Pancreas (tissue), 10 donors: ENCODE measurements around the gene GUCA2B. TPM values are rescaled to one million over a fixed set of nuclear protein-coding genes. Genes with fewer than 3 reads are reported as not detected.

Source experiments
- ATAC-seq, 4 donors: fragments of 200-7000 bp; cut with Tn5 transposase; one replicate each; pipeline versions ENCODE4 v1.8.0 to v1.9.1; 2020; ENCODE audit warnings: mild to moderate bottlenecking in 4 of 4, moderate library complexity in 4 of 4
- DNase-seq, 6 donors: peaks; one replicate each; pipeline ENCODE4 v3.0.0-alpha.2; 2020
- FAIRE-seq: peaks from 2 replicates; lab custom pipeline; 2012; peaks lifted over from hg19 to GRCh38; lab: Jason Lieb, UNC
- H3K27ac ChIP-seq, 4 donors: fragments of 200-600 bp; sonication (generic); 1 replicate in 3 of 4; 2 replicates in 1 of 4; pipeline versions ENCODE4 v1.5.0 to v1.8.0; 2020
- H3K27me3 ChIP-seq, 4 donors: fragments of 200-600 bp; one replicate each; pipeline ENCODE4 v1.8.0; 2021
- H3K36me3 ChIP-seq, 3 donors: fragments of 200-600 bp; sonication (generic) in 1 of 3; one replicate each; pipeline versions ENCODE4 v1.5.0 to v1.8.0; 2020 to 2021
- H3K4me1 ChIP-seq, 3 donors: fragments of 200-600 bp; one replicate each; pipeline ENCODE4 v1.8.0; 2021
- H3K4me3 ChIP-seq, 4 donors: fragments of 200-600 bp; sonication (generic) in 2 of 4; one replicate each; pipeline versions ENCODE4 v1.5.0 to v1.8.0; 2020 to 2021
- H3K9me3 ChIP-seq, 4 donors: fragments of 200-600 bp; one replicate each; pipeline ENCODE4 v1.8.0; 2021
- WGBS, 2 donors: extraction: QIAGEN DNeasy Blood & Tissue Kit; methylation state at CpG; one replicate each; pipeline ENCODE4 v1.1.7; 2013; 5-methylcytosine and 5-hydroxymethylcytosine counted together
- intact Hi-C, 3 donors: fragments of 100-400 bp; cut with DNase I; formaldehyde crosslinking; loops; one replicate each; pipeline versions ENCODE4 v1.11.1 to v1.14.2; 2022
- polyA plus RNA-seq, 2 donors: library from polyadenylated mRNA; stranded (reverse); fragments of 200-250 nt; gene quantifications; one replicate each; pipeline ENCODE4 v1.2.3, GENCODE V29; 2013
- total RNA-seq, 6 donors: library from RNA; stranded (reverse); fragmentation: NEBNext Ultra II Directional in 4 of 6; extraction: Animal tissue kit (Norgen Biotek cat#: 25700) in 4 of 6; gene quantifications; one replicate each; pipeline versions ENCODE4 v1.2.1 to v1.2.4, GENCODE V29; 2021 to 2023
- TF ChIP-seq, protein P1 (sequence below), 4 donors: fragments of 200-600 bp; sonication (generic) in 3 of 4; IDR thresholded peaks; one replicate each; pipeline versions ENCODE4 v1.5.0 to v1.8.0; 2021; ENCODE audit warnings: antibody characterized with exemption in 4 of 4
- donor health status: healthy with polysubstance abuse.
- donor health status: DM: no; HTN: no; CAD: no; lungs with moderate emphysema.
- donor health status: DM: no; HTN: no; CAD: no.
- donor health status: control.
- donor health status: control.
- donor health status: Bipolar disorder and iron deficiency.
- donor health status: DM: yes; HTN: yes; CAD: no.
- donor health status: DM: no; HTN: no; CAD: no.
- donor health status: DM: no; HTN: no; CAD: no.
- donor health status: DM: yes; HTN: yes; CAD: no.

GUCA2B gene
- total and polyA plus RNA-seq, 8 donors = 0.37 to 1.4 (median 0.68) TPM; not detected in 3

DNA sequence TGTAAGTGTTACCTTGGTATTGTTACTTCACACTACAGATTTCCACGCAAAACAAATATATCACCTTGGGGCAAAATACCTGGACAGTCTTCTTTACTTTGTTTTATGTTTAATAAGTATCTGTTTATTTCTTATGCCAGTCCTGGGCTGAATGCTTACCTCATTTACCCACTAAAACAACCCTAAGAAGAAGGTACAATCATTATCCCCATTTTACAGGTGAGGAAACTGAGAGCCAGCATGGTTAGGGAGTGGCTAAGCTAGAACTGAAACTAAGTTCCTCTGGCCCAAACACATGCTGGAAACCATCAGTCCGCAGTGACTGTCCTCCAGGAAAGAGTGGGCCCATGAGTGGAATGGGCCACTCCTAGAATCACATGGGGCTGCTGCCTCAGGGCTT is 13.0 kb upstream of the GUCA2B start:
- intact Hi-C loops = no loop called here
- no peak for FAIRE-seq
- H3K27ac ChIP-seq = no peak overlapping the region
- no peak for DNase-seq
- H3K4me1 ChIP-seq = no peaks in the 10 kb centered on the region
- H3K36me3 ChIP-seq = no peaks in the 10 kb centered on the region
- WGBS, 2 donors = 87 to 91% methylated on average over 2 of the region's 2 CpGs
- no peaks in the 10 kb centered on the region for H3K9me3 ChIP-seq
- ATAC-seq = no peak
- H3K27me3 ChIP-seq = no peaks in the 10 kb centered on the region
- TF ChIP-seq, protein P1, sequence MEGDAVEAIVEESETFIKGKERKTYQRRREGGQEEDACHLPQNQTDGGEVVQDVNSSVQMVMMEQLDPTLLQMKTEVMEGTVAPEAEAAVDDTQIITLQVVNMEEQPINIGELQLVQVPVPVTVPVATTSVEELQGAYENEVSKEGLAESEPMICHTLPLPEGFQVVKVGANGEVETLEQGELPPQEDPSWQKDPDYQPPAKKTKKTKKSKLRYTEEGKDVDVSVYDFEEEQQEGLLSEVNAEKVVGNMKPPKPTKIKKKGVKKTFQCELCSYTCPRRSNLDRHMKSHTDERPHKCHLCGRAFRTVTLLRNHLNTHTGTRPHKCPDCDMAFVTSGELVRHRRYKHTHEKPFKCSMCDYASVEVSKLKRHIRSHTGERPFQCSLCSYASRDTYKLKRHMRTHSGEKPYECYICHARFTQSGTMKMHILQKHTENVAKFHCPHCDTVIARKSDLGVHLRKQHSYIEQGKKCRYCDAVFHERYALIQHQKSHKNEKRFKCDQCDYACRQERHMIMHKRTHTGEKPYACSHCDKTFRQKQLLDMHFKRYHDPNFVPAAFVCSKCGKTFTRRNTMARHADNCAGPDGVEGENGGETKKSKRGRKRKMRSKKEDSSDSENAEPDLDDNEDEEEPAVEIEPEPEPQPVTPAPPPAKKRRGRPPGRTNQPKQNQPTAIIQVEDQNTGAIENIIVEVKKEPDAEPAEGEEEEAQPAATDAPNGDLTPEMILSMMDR (IDR thresholded peaks at IDR 0.05) = no peak
- H3K4me3 ChIP-seq = no peak overlapping the region

DNA sequence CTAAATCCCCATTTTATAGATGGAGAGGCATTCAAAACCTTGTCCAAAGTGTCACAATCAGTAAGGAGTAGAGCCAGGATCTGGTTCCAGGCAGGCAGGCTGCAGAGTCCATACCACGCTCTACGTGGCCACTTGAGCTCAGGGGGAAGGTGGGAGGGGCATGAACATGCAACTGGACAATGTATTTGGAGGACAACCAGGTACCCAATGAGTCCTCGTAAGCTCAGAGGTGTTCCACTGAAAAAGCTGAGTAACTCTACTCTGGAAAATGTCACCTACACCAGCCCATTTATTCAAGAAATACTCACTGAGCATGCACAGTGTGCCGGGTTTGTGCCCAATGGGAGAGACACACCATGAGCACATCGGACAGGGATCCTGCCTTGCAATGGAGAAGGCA is 11.2 kb upstream of the GUCA2B start:
- intact Hi-C loops = no loop called here
- DNase-seq (no peak), ATAC-seq (no peak), FAIRE-seq (no peak)
- TF ChIP-seq, protein P1 (IDR thresholded peaks at IDR 0.05) = no peak
- no peaks in the 10 kb centered on the region for H3K36me3 ChIP-seq
- H3K27me3 ChIP-seq = no peaks in the 10 kb centered on the region
- 68 to 83% methylated on average over 5 of the region's 5 CpGs for WGBS, 2 donors
- H3K4me3 ChIP-seq = no peak overlapping the region
- H3K27ac ChIP-seq = no peak overlapping the region
- H3K9me3 ChIP-seq = no peaks in the 10 kb centered on the region
- H3K4me1 ChIP-seq = no peaks in the 10 kb centered on the region

DNA sequence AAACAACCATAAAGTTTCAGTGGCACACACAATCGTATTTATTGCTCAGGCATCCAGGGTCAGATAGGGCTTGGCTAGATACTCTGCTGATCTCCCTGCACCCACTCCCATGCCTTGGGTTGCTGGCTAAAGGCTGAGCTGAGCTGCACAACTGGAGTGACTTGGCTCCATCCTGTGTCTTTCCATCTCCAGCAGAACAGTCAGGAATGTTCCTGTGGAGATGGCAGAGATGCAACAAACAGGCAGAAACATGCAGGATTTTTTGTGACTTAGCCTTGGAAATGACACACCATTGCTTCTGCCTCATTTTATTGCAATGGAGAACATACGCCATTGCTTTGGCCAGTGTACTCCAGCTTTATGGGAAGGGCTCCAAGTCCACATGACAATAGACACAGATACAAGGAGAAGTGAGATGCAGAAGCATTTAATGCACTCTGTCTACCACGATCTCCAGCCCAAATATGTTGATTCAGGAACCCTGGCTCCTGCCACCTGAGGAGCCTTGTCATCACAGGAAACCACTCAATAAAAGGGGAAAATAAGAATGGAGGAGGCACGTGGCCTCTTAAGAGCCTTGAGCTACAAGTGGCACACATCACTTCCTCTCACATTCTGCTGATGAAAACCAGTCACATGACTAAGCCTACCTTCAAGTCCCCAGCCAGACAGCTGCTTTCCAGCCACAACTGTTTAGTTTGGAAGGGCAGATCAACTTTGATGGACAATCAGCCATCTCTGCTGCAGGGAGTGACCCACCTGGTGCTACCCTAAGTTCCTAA is 10.1 kb upstream of the GUCA2B start:
- no peak overlapping the region for H3K27ac ChIP-seq
- intact Hi-C loops = no loop called here

DNA sequence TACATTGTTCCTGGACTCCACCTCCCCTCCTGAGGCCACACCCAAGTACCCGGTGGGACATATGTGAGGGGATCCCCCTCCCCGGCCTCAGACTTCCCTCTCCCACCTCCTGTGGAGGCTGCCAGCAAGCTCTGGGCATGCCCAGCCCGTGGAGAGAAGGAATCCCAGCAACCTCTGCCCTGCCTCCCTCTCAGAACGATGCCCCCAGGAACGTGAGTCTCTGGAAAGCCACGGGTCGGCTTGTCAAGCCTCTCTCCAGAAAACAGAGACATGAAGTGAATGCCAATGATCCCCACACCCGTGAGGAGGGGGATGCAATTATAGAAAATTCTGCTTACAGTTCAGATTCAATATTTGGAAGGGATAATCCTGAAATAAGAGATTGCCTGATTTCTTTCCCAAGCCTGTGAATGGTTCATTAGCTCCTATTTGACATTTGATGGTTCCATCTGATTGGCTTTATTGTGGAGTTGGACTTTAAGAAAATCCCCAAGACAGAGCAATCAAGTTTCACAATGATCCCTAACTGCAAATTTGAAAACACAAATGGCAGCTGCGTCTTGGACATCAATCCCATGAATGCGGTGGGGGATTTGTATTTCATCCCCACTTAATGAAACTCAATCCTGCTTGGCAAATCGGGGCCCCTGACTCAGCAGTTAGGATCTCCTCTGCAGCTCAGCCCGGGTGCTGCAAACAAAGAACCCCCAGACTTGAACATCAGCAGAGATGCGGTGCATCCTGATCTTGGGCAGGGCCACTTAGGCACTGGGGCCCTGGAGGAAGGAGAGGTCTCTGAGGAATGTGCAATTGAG is 9.1 kb upstream of the GUCA2B start:
- DNase-seq (peak in 1 of 6 donors; percentile 6), FAIRE-seq (no peak), ATAC-seq (no peak)
- TF ChIP-seq, protein P1 (IDR thresholded peaks at IDR 0.05) = no peak
- intact Hi-C loops = no loop called here
- H3K36me3 ChIP-seq = no peaks in the 10 kb centered on the region
- no peak overlapping the region for H3K4me3 ChIP-seq
- no peaks in the 10 kb centered on the region for H3K27me3 ChIP-seq
- no peaks in the 10 kb centered on the region for H3K9me3 ChIP-seq
- no peak overlapping the region for H3K27ac ChIP-seq
- H3K4me1 ChIP-seq = peaks cover 0 to 4% (median 0%) of the 10 kb centered on the region in 3 donors
- WGBS, 2 donors = 42 to 51% methylated on average over 13 of the region's 13 CpGs

More for the DNA sequence above, 10.1 kb upstream of the GUCA2B start:
- H3K4me3 ChIP-seq = no peak overlapping the region
- no peak for ATAC-seq
- H3K27me3 ChIP-seq = no peaks in the 10 kb centered on the region
- H3K4me1 ChIP-seq = peaks cover 0 to 4% (median 0%) of the 10 kb centered on the region in 3 donors
- H3K9me3 ChIP-seq = no peaks in the 10 kb centered on the region
- no peak for FAIRE-seq
- DNase-seq = peak in 1 of 6 donors; percentile 2
- WGBS, 2 donors = 38 to 43% methylated on average over 4 of the region's 4 CpGs
- TF ChIP-seq, protein P1 (IDR thresholded peaks at IDR 0.05) = no peak
- no peaks in the 10 kb centered on the region for H3K36me3 ChIP-seq
